Measurements from ENCODE around the gene POLE.

GRCh38 chr12:132731574-132731973 is 44.4 kb upstream of the POLE start:
- TF ChIP-seq TCF12 (IDR thresholded peaks at IDR 0.05; ENCODE audit: low read depth) = no peak
- no peak for TF ChIP-seq TAF1 (IDR thresholded peaks at IDR 0.05; ENCODE audit: low read depth)
- TF ChIP-seq CREB1 (IDR thresholded peaks at IDR 0.05; ENCODE audit: low read depth) = no peak
- TF ChIP-seq CEBPB (IDR thresholded peaks at IDR 0.05) = no peak
- no peak for TF ChIP-seq FOXM1 (IDR thresholded peaks at IDR 0.05; ENCODE audit: borderline replicate concordance, low read depth)
- no peak for TF ChIP-seq EP300 (IDR thresholded peaks at IDR 0.05; ENCODE audit: borderline replicate concordance)
- TF ChIP-seq RAD21 (IDR thresholded peaks at IDR 0.05; ENCODE audit: low read depth) = no peak
- TF ChIP-seq MAX (IDR thresholded peaks at IDR 0.05) = no peak

Data from Ishikawa (cell line).